ENCODE measurements around the gene MYH9. TPM values are rescaled to one million over a fixed set of nuclear protein-coding genes. Genes with fewer than 3 reads are reported as not detected.

MYH9 gene
- total RNA-seq, 1 donor from 2014 or later, result 378 TPM

GRCh38 chr22:36304429-36304828 is 83.3 kb downstream of the MYH9 start:
- DNase-seq (ENCODE audit: low read depth), result no peak
- no peak for TF ChIP-seq CTCF (IDR thresholded peaks at IDR 0.05; ENCODE audit: insufficient read depth, low read length, severe bottlenecking)
- Histone ChIP-seq H3K36me3 (ENCODE audit: control insufficient read depth, insufficient read depth, low read length) (peaks cover 85% of the 10 kb centered on the region), H3K27me3 (ENCODE audit: control insufficient read depth, insufficient read depth, low read length) (no peaks in the 10 kb centered on the region), H3K4me3 (ENCODE audit: low read depth, low read length) (no peak overlapping the region)
- FAIRE-seq, result no peak

- DNase-seq (ENCODE audit: low read depth) (no peak), FAIRE-seq (no peak)
- Histone ChIP-seq H3K36me3 (ENCODE audit: control insufficient read depth, insufficient read depth, low read length) (peaks cover 85% of the 10 kb centered on the region), H3K27me3 (ENCODE audit: control insufficient read depth, insufficient read depth, low read length) (no peaks in the 10 kb centered on the region), H3K4me3 (ENCODE audit: low read depth, low read length) (no peak overlapping the region)
- no peak for TF ChIP-seq CTCF (IDR thresholded peaks at IDR 0.05; ENCODE audit: insufficient read depth, low read length, severe bottlenecking)
Measured at GRCh38 chr22:36303874-36304273, 83.9 kb downstream of the MYH9 start.

DNA sequence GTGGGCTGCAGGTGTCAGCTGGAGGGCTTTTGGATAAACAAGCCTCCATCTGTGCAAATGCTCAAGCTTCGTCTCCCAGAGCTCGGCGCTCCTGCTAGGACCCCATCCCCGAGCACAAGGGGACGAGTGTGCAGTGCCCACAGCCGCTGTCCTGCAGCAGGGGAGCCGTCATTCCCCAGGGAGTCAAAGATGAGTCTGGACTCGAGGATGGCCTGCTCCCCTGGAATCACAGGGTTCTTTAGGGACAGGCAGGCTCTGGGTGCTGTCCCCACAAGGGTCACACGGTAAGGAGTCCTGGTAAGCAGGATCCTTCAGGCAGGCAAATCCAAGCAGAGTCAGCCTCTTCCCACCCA is 84.7 kb downstream of the MYH9 start:
- FAIRE-seq (no peak), DNase-seq (ENCODE audit: low read depth) (no peak)
- no peak overlapping the region for H3K4me3 ChIP-seq (ENCODE audit: low read depth, low read length)
- no peak for TF ChIP-seq CTCF (IDR thresholded peaks at IDR 0.05; ENCODE audit: insufficient read depth, low read length, severe bottlenecking)
- peaks cover 88% of the 10 kb centered on the region for H3K36me3 ChIP-seq (ENCODE audit: control insufficient read depth, insufficient read depth, low read length)
- no peaks in the 10 kb centered on the region for H3K27me3 ChIP-seq (ENCODE audit: control insufficient read depth, insufficient read depth, low read length)

DNA sequence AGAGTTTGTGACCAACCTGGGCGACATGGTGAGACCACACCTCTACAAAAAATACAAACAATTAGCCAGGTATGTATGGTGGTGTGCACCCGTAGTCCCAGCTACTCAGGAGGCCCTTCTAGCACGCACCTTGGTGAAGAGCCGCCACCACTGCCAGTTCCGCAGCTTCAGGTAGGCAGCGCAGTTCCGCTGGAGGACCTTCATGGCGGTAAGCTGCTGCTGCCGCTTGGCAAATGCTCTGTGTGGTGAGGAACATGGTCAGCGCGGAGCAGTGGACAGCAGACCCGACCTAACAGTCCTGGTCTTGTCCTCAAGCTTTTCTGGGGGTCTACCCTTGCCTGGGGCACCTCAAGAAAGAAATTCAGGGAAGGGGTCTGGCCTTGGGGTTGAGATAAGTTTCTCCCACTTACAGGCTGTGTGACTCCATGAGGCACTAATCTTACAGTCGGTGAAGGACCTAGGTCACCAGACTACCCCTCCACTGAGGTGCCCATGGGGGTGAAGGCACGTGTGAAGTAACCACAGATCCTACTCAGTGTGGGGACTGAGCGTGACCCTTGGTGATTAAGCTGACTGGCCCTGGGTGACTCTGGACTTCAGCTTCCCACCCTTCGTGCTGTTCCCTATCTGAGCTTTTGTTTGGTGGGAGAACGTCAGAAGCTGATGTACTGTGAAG is 85.2 kb downstream of the MYH9 start:
- FAIRE-seq, result no peak
- H3K27me3 ChIP-seq (ENCODE audit: control insufficient read depth, insufficient read depth, low read length), result no peaks in the 10 kb centered on the region
- no peak for TF ChIP-seq CTCF (IDR thresholded peaks at IDR 0.05; ENCODE audit: insufficient read depth, low read length, severe bottlenecking)
- H3K4me3 ChIP-seq (ENCODE audit: low read depth, low read length), result no peak overlapping the region
- H3K36me3 ChIP-seq (ENCODE audit: control insufficient read depth, insufficient read depth, low read length), result peaks cover 90% of the 10 kb centered on the region
- no peak for DNase-seq (ENCODE audit: low read depth)

DNA sequence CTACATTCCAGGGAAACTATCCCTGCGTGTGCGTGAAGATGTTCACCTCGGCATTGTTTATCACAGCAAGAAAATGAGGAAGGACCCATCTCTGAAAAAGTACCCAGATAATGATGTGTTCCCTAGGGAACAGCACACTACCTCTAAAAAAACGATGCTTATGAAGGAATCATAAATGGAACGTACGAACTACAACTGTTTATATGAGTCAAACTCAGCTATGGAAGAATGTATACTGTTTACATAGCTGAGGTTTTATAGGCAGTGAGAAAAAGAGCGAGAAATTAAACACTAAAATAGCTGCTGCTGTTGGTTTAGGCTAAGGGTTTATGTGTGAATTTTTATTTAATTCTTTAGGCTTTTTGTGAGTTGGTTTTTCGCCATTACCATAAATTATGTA is 85.9 kb downstream of the MYH9 start:
- Histone ChIP-seq H3K27me3 (ENCODE audit: control insufficient read depth, insufficient read depth, low read length) (no peaks in the 10 kb centered on the region), H3K36me3 (ENCODE audit: control insufficient read depth, insufficient read depth, low read length) (peaks cover 89% of the 10 kb centered on the region), H3K4me3 (ENCODE audit: low read depth, low read length) (no peak overlapping the region)
- no peak for DNase-seq (ENCODE audit: low read depth)
- FAIRE-seq, result no peak
- TF ChIP-seq CTCF (IDR thresholded peaks at IDR 0.05; ENCODE audit: insufficient read depth, low read length, severe bottlenecking), result no peak

GRCh38 chr22:36301384-36301828 is 86.4 kb downstream of the MYH9 start:
- H3K27me3 ChIP-seq (ENCODE audit: control insufficient read depth, insufficient read depth, low read length), result no peaks in the 10 kb centered on the region
- DNase-seq (ENCODE audit: low read depth) (peak; percentile 59), FAIRE-seq (peak; percentile 89)
- peak; percentile 91 for TF ChIP-seq CTCF (IDR thresholded peaks at IDR 0.05; ENCODE audit: insufficient read depth, low read length, severe bottlenecking)
- H3K4me3 ChIP-seq (ENCODE audit: low read depth, low read length), result no peak overlapping the region
- peaks cover 89% of the 10 kb centered on the region for H3K36me3 ChIP-seq (ENCODE audit: control insufficient read depth, insufficient read depth, low read length)

Measured in bronchial epithelial cell (primary cell).